HFFc6 (cell line): Measurements from ENCODE around the gene TARS3. TPM values are rescaled to one million over a fixed set of nuclear protein-coding genes. Genes with fewer than 3 reads are reported as not detected.

ENCODE experiments used
- DNase-seq: peaks from one replicate; pipeline ENCODE4 v3.0.0-alpha.2; 2018
- H3K27ac Mint-ChIP-seq: 2 replicates; pipeline ENCODE4 v1.8.0; 2020; ENCODE audit warnings: mild to moderate bottlenecking, mixed read lengths
- H3K27me3 Mint-ChIP-seq: 2 replicates; pipeline ENCODE4 v1.8.0; 2021; ENCODE audit warnings: mild to moderate bottlenecking, moderate library complexity, mixed read lengths; ENCODE audit not compliant: insufficient read depth
- H3K36me3 Mint-ChIP-seq: 2 replicates; pipeline ENCODE4 v1.8.0; 2021; ENCODE audit warnings: low read depth, mixed read lengths
- H3K4me1 Mint-ChIP-seq: 2 replicates; pipeline ENCODE4 v1.8.0; 2020; ENCODE audit warnings: low read depth, mixed read lengths
- H3K4me3 Mint-ChIP-seq: 2 replicates; pipeline ENCODE4 v1.8.0; 2020; ENCODE audit warnings: mild to moderate bottlenecking, moderate library complexity, mixed read lengths
- H3K9me3 Mint-ChIP-seq: 2 replicates; pipeline ENCODE4 v1.8.0; 2020; ENCODE audit warnings: mild to moderate bottlenecking, mixed read lengths
- total RNA-seq, 6 experiments: library from RNA; stranded (reverse); fragmentation: NEBNext Ultra II Directional; extraction: Animal tissue kit (Norgen Biotek cat#: 25700); gene quantifications; 2 replicates in 1 of 6; 3 replicates in 5 of 6; pipeline ENCODE4 v1.2.3, GENCODE V29; 2021
- TF ChIP-seq, protein P1 (sequence below): fragments of 200-600 bp; sonication (generic); IDR thresholded peaks from 2 replicates; pipeline ENCODE4 v1.5.0; 2021; ENCODE audit warnings: antibody characterized with exemption, mild to moderate bottlenecking

TARS3 gene
- total RNA-seq, 6 experiments from 2014 or later = 6.7 to 9.1 (median 7.8) TPM

GRCh38 chr15:101707983-101708382 lies 16.3 kb downstream of the TARS3 start:
- Mint-ChIP-seq H3K4me1 (peaks cover 36% of the 10 kb centered on the region), H3K27ac (no peak overlapping the region), H3K9me3 (no peaks in the 10 kb centered on the region), H3K27me3 (no peaks in the 10 kb centered on the region; the same call in 1 of the 2 replicates), H3K4me3 (no peak overlapping the region), H3K36me3 (peaks cover 43% of the 10 kb centered on the region)
- no peak for DNase-seq
- TF ChIP-seq, protein P1, sequence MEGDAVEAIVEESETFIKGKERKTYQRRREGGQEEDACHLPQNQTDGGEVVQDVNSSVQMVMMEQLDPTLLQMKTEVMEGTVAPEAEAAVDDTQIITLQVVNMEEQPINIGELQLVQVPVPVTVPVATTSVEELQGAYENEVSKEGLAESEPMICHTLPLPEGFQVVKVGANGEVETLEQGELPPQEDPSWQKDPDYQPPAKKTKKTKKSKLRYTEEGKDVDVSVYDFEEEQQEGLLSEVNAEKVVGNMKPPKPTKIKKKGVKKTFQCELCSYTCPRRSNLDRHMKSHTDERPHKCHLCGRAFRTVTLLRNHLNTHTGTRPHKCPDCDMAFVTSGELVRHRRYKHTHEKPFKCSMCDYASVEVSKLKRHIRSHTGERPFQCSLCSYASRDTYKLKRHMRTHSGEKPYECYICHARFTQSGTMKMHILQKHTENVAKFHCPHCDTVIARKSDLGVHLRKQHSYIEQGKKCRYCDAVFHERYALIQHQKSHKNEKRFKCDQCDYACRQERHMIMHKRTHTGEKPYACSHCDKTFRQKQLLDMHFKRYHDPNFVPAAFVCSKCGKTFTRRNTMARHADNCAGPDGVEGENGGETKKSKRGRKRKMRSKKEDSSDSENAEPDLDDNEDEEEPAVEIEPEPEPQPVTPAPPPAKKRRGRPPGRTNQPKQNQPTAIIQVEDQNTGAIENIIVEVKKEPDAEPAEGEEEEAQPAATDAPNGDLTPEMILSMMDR = no peak

DNA sequence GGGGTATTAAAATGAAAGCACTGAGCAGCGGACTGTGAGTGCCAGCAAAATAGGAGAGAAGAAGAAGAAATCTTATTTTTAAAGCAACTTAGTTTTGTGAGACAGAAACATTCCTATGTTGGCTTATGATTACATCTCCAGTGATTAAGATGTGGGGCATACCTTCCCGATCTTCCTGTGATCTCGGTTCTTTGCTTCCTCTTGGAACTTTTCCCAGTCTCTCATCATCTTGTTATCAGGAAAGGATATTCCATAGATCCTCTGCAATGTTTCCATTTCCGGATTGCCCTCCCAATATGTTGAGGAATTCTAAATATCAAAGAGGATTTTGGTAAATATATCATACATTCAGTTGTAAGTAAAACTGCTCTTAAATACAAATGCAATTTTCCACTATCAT lies 22.2 kb downstream of the TARS3 start:
- Mint-ChIP-seq H3K4me1 (peaks cover 28% of the 10 kb centered on the region), H3K27me3 (no peaks in the 10 kb centered on the region; the same call in 1 of the 2 replicates), H3K36me3 (peaks cover 45% of the 10 kb centered on the region), H3K4me3 (no peak overlapping the region), H3K27ac (peak overlapping the region; percentile 18; the same call in 1 of the 2 replicates), H3K9me3 (no peaks in the 10 kb centered on the region)
- no peak for DNase-seq
- TF ChIP-seq, protein P1 = no peak

DNA sequence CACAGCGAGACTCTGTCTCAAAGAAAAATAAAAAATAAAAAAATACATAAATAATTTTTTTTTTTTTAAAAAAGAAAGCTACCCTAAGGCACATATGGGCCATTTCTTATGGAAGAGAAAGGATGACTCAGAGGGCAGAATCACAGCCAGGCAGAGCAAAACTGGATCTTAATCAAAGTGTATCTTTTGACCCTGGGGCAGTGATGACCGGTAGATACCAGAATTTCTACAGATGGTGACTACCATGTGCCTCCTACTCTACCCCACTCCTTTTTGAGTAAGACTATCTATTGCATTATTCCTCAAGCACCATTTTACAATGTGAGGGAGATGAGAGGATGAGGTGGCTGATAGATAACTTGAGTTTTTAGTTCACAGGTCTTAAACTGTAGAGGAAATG lies 26.0 kb downstream of the TARS3 start:
- H3K4me1 Mint-ChIP-seq = peaks cover 22% of the 10 kb centered on the region
- H3K27me3 Mint-ChIP-seq = no peaks in the 10 kb centered on the region; the same call in 1 of the 2 replicates
- no peaks in the 10 kb centered on the region for H3K9me3 Mint-ChIP-seq
- H3K4me3 Mint-ChIP-seq = no peak overlapping the region
- peak overlapping the region; percentile 69 for H3K27ac Mint-ChIP-seq
- peaks cover 56% of the 10 kb centered on the region for H3K36me3 Mint-ChIP-seq
- DNase-seq = peak; percentile 57
- TF ChIP-seq, protein P1 = no peak

GRCh38 chr15:101697488-101697887 lies 26.8 kb downstream of the TARS3 start:
- TF ChIP-seq, protein P1 = no peak
- Mint-ChIP-seq H3K36me3 (peaks cover 56% of the 10 kb centered on the region), H3K4me3 (no peak overlapping the region), H3K4me1 (peaks cover 19% of the 10 kb centered on the region), H3K9me3 (no peaks in the 10 kb centered on the region), H3K27me3 (no peaks in the 10 kb centered on the region; the same call in 1 of the 2 replicates), H3K27ac (no peak overlapping the region)
- no peak for DNase-seq

DNA sequence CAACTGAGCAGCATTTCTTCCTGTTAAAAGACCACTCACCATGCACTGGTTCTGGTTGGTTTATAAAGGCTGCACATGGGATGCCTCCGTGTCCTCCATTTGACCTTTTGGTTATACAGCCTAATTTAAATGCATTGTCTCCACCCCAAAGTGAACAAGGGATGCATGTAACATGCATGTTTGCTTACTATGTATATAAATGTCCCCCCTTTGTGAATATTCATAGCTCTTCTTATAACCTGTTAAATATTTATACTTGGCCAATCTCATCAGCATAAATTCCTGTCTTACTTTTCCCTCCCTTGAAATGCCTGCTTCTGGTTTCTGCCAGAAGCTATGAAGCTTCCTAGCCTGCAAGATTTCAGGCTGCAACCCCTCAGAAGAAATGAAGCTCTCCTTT lies 27.4 kb downstream of the TARS3 start:
- TF ChIP-seq, protein P1 = no peak
- H3K27me3 Mint-ChIP-seq = no peaks in the 10 kb centered on the region; the same call in 1 of the 2 replicates
- no peak overlapping the region for H3K4me3 Mint-ChIP-seq
- H3K36me3 Mint-ChIP-seq = peaks cover 52% of the 10 kb centered on the region
- no peaks in the 10 kb centered on the region for H3K9me3 Mint-ChIP-seq
- no peak for DNase-seq
- no peak overlapping the region for H3K27ac Mint-ChIP-seq
- peaks cover 12% of the 10 kb centered on the region for H3K4me1 Mint-ChIP-seq

- Mint-ChIP-seq H3K4me1 (peaks cover 24% of the 10 kb centered on the region), H3K27me3 (no peaks in the 10 kb centered on the region), H3K4me3 (no peak overlapping the region), H3K27ac (no peak overlapping the region), H3K9me3 (no peaks in the 10 kb centered on the region), H3K36me3 (peaks cover 41% of the 10 kb centered on the region)
- DNase-seq = no peak
- TF ChIP-seq, protein P1 = no peak; the same call in 1 of the 2 replicates
Observed at GRCh38 chr15:101694261-101694660, 30.0 kb downstream of the TARS3 start.
